ENCODE measurements around the gene AMZ2.

- no peak for TF ChIP-seq CTCF (IDR thresholded peaks at IDR 0.05)
- no peak for TF ChIP-seq POLR2AphosphoS5 (IDR thresholded peaks at IDR 0.05)
- no peak for TF ChIP-seq EP300 (IDR thresholded peaks at IDR 0.05)
Observed at GRCh38 chr17:68228817-68229570, 18.8 kb upstream of the AMZ2 start.
